HG03442 (cell line): ENCODE measurements around the gene HPD.
"Not testable (repeated sequence)": the region's sequence is repeated elsewhere in the genome, so short reads cannot be mapped to it uniquely, and the experiment has no call there.

Experiments
- ATAC-seq: cut with Tn5 transposase; IDR thresholded peaks from one replicate; pipeline ENCODE4 v1.9.1; 2021; ENCODE audit warnings: mild to moderate bottlenecking, moderate library complexity; ENCODE audit not compliant: unreplicated experiment

Gene HPD

DNA sequence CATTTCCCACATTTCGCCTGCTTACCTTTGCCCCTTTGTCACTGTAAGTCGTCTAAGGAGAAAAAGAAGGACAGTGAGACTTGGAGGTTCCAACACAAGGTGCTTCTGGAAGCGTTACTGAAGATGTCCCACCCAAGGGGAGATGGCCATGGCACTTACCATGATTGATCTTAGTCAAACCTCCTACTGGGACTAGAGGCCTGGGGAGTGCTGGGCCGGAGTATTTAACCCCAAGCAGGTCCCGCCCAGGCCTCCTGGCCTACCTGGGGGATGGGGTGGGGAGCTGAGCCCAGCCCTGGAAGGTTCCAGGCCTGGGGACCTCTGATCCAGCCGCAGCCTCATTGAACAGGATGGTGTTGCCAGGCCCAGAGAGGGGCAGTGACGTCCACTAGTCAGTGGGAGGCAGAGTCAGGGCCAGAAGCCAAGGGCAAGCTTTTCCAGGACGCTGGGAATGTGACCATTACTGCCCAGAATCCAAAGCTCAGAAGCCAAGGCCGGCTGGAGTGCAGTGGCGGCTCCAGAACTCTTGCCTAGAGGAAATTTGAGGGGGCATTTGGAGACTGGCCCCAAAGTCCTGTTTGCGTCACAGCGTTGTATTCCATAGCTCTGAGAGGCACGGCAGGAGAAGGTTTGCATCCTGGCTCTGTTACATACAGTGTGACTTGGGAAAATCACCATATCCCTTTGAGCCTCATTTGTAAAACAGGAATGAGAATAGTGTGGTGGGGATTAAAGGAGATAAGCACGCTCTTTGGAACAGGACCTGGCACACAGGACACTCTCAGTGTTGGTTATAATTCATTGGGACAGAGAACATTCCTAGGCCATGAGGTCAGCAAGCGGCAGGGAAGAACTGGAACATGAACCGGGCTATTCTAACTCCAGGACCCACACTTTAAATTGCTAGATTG is at the start of gene HPD:
TSS of gene HPD (minus strand) at position 198 of the 911 bp plus-strand sequence. CDS start at position 162, 36 bp downstream.
- ATAC-seq = no peak

DNA sequence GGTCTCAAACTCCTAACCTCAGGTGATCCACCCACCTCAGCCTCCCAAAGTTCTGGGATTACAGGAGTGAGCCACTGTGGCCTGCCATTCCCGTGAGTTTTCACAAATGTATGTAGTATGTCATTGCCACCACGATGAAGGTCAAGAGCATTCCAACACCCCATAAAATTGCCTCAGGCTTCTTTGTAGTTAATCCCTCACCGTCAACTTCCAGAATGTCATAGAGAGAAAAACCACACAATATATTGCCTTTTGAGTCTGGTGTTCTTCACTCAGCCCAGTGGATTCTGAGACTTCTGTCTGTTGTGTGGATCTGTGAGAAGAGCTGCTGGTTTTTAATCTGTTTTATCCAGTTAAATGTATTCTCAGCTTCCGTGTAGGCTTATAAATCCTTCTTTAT is 47.1 kb upstream of the HPD start:
- ATAC-seq = no peak

DNA sequence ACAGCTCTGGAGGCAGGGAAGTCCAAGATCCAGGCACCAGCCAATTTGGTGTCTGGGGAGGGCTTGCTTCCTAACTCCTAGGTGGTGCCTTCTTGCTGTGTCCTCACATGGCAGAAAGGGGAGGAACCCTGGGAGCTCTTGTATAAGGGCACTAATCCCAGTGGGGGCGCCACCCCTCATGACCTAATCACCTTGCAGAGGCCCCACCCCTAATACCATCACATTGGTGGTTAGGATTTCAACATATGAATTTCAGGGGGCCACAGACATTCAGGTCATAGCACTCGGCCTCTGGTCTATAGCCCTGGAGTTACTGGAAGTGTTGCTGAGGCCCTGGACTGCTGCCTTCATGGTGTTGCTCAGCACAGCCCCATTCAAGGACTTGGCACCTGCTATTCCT is 44.5 kb upstream of the HPD start:
- no peak for ATAC-seq

DNA sequence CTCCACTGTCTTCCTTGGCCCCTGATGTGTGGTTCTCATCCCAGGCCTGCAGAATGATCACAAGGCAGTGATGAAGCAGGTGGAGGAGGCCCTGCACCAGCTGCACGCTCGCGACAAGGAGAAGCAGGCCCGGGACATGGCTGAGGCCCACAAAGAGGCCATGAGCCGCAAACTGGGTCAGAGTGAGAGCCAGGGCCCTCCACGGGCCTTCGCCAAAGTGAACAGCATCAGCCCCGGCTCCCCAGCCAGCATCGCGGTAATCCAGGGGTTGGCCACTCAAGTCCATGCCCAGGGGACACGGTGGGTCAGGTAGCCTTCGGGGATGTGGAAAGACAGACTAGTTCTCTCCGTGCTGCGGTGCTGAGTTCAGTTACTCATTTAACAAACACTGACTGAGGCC is 40.9 kb upstream of the HPD start:
- ATAC-seq = no peak

DNA sequence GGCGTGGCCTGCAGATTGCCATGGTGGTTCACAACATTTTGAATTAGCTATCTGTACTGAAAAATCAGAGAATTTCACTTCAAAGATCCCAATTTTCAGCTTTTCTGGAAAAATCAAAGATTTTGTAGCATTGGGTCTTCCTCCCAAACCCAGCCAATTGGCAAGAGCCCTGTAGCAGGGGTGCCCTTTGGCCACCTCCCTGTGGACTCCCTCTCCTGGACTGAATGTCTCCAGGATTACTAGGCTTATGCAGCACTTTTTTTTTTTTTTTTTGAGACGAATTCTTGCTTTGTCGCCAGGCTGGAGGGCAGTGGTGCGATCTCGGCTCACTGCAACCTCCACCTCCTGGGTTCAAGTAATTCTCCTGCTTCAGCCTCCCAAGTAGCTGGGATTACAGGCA is 39.6 kb upstream of the HPD start:
- ATAC-seq = no peak

DNA sequence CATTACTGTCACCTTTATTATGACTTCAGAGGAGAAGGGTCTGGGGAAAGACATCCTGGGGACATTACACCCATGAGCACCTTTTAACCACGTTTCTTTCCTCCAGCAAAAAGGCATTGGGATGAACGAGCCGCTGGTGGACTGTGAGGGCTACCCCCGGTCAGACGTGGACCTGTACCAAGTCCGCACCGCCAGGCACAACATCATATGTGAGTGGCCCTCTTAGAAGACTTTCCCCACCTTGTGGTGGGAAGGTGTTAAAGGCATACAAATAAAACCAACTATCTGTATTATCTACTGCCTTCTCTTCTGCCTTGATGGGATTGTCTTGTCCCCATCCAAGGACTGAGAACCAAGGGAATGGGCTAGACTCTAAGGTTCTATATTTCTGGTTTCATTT is 36.0 kb upstream of the HPD start:
- ATAC-seq = no peak

DNA sequence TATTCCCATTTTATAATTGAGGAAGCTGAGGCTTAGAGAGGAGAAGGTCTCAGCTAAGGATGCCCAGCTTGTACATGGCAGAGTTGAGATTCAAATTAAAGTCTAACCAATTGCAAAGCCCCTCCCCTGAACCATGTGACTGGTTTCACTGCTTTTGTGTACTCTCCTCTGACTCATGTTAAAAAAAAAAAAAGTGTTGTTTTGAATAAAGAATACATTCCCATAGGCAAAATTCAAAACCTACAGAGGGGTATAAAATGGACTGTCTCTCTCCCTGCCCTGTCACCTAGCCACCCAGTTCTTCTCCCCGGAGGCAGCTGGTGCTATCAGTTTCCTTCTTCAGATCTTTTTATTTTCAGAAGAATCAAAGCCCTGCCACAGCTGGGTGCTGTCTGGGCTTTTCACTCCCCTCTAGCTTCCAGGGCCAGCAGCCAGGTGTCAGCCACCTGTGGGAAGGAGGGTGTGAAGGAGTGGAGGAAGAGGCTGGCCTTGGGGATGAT is 35.4 kb upstream of the HPD start:
- ATAC-seq = no peak

DNA sequence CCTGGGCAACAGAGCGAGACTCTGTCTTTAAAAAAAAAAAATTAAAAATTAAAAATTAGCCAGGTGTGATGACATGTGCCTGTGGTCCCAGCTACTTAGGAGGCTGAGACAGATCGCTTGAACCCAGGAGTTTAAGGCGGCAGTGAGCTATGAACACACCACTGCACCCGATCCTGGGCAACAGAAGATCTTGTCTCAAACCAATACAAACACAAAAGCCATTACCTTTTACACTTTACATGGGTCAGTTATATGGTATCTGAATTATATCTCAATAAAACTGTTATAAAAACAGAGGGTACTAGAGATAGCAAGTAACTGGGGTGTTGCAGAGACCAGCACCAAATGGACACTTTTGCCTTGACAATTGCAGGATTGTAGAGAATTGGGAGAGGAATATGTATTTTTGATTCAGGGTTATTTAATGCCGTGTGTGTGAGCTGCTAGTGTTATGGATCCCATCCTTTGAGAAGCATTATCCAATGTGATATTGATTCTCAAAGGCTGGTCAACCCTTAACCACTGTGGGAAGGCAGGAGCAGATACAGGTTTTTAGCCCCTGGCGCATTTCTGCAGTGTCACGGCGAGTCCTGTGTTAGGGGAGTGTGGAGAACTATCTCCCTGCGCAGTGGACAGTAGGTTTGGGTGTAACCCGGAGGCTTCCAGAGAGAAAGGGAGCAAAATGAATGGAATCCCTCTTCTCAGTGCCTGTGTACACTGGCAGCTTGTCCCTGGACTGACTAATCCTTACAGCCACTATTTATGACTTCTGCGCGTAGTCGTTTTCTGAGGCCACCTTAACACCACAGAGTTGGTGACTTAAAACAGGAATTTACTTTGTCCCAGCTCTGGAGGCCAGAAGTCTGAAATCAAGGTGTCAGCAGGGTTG is 34.3 kb upstream of the HPD start:
- no peak for ATAC-seq

DNA sequence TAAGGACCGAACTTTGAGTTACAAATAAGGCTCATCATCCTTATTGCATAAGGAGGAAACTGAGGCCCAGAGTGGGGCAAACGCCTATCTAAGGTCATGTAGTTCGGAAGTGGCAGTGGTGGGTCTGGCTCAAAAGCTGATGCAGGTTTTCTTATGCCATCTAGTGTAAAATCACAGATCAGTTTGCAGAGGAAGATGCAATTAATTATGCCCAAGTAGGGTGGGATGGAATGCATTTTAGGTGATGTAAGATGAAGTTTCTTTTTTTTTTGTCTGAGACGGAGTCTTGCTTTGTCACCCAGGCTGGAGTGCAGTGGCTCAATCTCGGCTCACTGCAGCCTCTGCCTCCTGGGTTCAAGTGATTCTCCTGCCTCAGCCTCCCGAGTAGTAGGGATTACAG is 31.0 kb upstream of the HPD start:
- ATAC-seq = not testable (repeated sequence)

DNA sequence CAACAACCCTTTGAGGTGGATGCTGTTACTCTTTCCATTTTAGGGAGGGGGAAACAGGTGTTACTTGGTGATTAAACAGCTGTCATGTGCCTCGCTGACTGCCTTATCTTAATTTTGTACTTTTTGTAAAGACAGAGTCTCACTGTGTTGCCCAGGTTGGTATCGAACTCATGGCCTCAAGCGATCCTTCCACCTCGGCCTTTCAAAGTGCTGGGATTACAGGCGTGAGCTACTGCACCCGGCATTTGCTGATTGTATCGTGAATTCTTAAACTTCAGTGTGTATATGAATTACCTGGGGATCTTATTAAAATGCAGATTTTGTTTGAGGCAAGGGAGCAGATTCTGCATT is 30.6 kb upstream of the HPD start:
- ATAC-seq = no peak

DNA sequence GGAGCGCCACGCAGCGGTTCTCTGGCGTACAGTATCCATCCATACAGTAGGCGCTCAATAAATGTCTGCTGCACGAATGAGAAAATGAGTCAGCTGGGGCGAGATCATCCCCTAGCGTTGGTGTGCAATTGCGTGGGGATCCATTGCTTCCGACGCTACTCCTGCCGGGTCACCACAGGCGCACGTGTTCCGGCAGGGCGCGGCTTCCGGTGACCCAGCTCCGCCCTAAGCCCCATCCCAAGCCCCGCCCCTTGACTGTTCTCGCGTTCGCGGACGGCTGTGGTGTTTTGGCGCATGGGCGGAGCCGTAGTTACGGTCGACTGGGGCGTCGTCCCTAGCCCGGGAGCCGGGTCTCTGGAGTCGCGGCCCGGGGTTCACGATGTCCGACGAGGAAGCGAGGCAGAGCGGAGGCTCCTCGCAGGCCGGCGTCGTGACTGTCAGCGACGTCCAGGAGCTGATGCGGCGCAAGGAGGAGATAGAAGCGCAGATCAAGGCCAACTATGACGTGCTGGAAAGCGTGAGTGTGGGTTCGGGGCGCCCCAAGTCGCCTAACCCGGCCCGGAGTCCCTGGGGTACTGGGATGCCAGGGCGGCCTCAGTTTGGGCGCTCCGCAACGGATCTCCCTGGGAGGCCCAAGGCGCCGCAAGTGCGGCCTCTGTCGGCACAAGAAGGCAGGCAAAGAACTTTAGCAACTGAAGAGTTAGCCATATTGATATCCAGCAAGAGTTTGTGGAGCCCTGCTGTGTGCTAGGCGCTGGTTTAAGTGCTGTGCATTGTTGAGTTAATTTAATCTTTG is 30.0 kb upstream of the HPD start, which contains the start of gene PSMD9:
TSS of gene PSMD9 (plus strand) at position 313 of the 796 bp plus-strand sequence. CDS start at position 380, 67 bp downstream.
- ATAC-seq = peak; percentile 90

DNA sequence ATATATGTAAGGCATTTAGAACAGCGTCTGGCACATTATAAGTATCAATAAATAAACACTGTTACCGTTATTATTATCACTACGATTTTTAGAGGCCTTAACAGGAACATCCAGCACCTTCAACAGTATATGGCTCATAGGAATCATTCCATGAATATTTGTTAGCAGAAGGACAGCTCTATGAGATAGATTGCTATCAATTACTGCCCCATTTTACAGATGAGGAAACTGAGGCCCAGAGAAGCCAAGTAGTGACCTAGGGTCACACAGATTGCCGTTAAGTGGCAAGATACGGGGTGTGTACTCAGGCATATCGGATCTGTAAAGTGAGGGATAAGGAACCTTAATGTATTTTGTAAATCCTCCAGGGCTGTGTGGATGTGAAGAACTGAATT is 29.4 kb upstream of the HPD start:
- no peak for ATAC-seq

DNA sequence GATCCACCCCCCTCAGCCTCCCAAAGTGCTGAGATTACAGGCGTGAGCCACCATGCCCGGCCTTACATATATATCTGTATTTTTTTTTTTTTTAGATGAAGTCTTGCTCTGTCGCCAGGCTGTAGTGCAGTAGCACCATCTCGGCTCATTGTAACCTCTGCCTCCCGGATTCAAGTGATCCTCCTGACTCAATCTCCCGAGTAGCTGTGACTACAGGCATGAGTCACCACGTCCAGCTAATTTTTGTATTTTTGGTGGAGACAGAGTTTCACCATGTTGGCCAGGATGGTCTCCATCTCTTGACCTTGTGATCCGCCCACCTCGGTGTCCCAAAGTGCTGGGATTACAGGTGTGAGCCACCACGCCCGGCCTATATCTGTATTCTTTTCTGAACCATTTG is 26.5 kb upstream of the HPD start:
- ATAC-seq = not testable (repeated sequence)

DNA sequence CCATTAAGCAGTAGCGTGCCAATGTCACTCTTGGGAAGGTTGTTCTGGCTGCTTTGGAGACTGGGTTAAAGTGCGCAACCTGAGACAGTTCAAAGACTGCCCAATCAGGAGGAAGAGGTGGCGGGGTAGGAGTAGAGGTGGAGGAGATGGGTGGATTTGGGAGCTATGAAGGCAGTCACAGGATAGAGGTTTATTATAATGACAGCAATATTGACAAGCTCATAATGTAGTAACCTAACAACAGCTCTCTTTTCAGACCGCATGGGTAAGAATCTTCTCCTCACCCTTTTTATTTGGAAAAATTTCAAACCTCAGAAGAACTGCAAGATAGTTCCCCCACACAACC is 24.6 kb upstream of the HPD start:
- ATAC-seq = no peak

DNA sequence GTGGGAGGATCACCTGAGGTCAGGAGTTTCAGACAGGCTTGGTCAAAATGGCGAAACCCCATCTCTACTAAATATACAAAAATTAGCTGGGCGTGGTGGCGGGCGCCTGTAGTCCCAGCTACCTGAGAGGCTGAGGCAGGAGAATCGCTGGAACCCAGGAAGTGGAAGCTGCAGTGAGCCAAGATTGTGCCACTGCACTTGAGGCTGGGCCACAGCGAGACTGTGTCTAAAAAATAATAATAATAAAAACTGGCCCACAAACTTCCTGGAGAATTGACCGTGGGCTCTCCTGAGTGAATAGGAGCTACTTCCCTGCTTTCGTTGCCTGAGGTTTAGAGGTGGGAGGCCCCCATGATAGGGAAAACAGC is 17.4 kb upstream of the HPD start:
- ATAC-seq = not testable (repeated sequence)

DNA sequence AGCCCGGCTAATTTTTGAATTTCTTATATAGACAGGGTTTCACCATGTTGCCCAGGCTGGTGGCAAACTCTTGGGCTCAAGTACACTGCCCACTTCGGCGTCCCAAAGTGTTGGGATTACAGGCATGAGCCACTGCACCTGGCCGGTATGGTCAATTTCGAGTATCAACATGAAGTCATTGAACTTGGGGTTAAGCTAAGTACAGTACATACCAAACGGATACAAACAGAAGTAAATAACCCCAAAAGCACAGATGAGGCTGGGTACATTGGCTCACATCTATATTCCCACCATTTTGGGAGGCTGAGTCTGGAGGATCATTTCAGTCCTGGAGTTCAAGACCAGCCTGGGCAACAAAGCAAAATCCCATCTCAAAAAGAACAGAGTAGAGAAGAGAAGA is 16.9 kb upstream of the HPD start:
- ATAC-seq = no peak

DNA sequence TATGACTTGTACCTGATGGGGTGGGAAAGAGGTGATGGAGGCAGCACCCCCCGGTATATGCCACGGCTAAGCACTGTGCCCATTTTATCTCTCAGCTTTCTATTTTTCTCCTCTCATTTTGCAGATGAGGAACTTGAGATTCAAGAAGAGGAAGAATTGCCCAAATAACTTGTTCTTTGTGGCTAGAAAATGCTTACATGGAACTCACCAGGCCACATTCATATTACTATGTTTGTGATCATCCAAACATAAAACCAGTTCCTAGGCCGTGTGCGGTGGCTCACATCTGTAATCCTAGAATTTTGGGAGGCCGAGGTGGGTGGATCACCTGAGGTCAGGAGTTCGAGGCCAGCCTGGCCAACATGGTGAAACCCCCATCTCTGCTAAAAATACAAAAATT is 15.4 kb upstream of the HPD start:
- ATAC-seq = no peak

DNA sequence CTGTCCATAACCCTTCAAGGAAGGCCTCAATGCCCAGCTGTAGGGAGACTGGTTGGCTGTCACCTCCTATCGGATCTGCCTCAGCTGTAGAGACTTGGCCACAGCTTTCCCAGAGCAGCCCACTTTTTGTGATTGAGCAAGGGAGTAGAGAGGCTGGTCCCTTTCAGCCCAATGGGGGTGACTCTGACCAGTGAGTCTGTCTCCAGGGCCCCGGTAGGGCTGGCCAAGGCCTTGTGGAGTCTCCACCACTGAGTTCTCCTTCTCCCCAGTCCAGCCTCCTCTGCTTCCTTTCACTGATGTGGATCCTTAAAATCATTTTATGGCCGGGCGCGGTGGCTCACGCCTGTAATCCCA is 14.5 kb upstream of the HPD start:
- ATAC-seq = no peak

DNA sequence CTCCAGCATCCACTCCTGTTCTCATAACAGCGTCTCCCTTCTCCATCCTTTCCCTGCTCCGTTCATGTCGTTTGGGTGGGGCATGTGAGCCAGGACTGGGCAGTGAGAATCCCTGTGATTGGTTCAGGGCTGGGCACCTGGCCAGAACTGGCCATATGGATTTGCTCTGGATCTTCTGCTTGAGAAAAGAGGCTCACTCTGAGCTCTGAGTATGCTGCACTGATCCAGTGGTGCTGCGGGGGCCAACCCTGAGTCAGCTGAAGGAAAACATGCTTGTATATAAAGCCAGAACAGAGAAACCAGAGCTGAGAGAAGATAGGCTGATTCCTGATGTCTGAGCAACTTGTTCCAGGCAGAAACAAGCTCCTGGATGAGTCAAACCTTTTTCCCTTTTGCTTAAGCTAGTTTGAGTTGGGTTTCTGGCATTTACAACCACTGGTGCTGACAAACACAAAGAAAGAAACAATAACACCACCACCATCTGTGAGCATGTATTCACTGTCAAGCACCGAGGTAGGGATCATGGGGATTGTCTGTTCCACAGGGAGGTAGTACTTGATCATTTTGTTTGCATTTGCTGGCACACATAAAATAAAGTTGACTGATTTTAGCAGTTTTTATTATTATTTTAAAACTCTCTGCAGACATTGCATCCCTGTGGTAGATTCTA is 14.0 kb upstream of the HPD start:
- no peak for ATAC-seq

DNA sequence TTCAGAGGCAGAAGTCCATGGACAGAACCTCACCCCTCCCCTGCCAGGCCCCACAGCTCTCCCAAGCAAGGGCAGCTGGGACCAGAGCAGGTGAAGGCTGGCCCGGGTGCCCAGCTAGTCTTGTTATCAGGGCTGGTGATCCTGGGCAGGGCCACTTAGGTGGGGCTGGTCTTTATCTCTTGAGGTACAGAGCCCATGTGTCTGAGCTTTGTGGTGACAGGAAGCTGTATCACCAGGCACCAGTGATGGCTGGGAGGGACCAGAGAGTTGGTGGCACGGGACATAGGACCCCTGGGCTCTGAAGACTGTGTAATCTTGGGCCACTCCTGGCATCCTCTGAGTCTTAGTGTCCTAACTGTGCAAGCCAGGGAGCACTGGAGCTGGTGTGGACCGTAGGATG is 12.8 kb upstream of the HPD start:
- ATAC-seq = no peak

DNA sequence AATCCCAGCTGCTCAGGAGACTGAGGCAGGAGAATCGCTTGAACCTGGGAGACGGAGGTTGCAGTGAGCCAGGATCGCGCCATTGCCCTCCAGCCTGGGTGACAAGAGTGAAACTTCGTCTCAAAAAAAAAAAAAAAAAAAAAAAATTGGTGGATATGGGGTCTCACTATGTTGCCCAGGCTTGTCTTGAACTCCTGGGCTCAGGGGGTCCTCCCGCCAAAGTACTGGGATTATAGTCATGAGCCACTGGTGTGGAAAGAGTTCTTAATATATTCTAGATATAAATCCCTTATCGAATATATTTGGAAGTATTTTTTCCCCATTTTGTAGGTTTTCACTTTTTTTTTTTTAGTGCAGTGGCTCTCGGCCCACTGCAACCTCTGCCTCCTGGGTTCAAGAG is 10.6 kb upstream of the HPD start:
- not testable (repeated sequence) for ATAC-seq
